Activated CD8-positive, alpha-beta memory T cell treated with anti-CD3 and anti-CD28 coated beads, Interleukin-2, amount 10 ng/mL, durations not matched to agents 7 days and 5 days (primary cell): ENCODE measurements around the gene RHOH. TPM values are rescaled to one million over a fixed set of nuclear protein-coding genes. Genes with fewer than 3 reads are reported as not detected.

Experiments used
- ATAC-seq: fragments of 150-1000 bp; cut with Tn5 transposase; one replicate; pipeline ENCODE4 v1.10.0; 2021; ENCODE audit warnings: moderate library complexity
- CTCF ChIA-PET: fragments of 350-600 bp; sonication (Branson Sonifier 250); formaldehyde crosslinking; loops from one replicate; lab custom pipeline; 2021; ENCODE audit warnings: antibody characterized with exemption; lab: Charles Lee
- DNase-seq: peaks from one replicate; pipeline ENCODE4 v3.0.0-alpha.2; 2020
- H3K27ac Mint-ChIP-seq: one replicate; pipeline ENCODE4 v1.8.0; 2021; ENCODE audit warnings: mild to moderate bottlenecking, mixed read lengths
- H3K27me3 Mint-ChIP-seq: one replicate; pipeline ENCODE4 v1.8.0; 2021; ENCODE audit warnings: mixed read lengths
- H3K36me3 Mint-ChIP-seq: one replicate; pipeline ENCODE4 v1.8.0; 2021; ENCODE audit warnings: mild to moderate bottlenecking, mixed read lengths
- H3K4me1 Mint-ChIP-seq: one replicate; pipeline ENCODE4 v1.8.0; 2021; ENCODE audit warnings: mixed read lengths
- H3K4me3 Mint-ChIP-seq: one replicate; pipeline ENCODE4 v1.8.0; 2021; ENCODE audit warnings: mild to moderate bottlenecking, moderate library complexity, mixed read lengths
- H3K9me3 Mint-ChIP-seq: one replicate; pipeline ENCODE4 v1.8.0; 2022; ENCODE audit warnings: low read depth, mixed read lengths
- total RNA-seq, 2 experiments: library from RNA; stranded (reverse); gene quantifications; one replicate each; pipeline ENCODE4 v1.2.3, GENCODE V29; 2021

The RHOH gene
- total RNA-seq, 2 experiments from 2014 or later: 136 to 145 TPM

DNA sequence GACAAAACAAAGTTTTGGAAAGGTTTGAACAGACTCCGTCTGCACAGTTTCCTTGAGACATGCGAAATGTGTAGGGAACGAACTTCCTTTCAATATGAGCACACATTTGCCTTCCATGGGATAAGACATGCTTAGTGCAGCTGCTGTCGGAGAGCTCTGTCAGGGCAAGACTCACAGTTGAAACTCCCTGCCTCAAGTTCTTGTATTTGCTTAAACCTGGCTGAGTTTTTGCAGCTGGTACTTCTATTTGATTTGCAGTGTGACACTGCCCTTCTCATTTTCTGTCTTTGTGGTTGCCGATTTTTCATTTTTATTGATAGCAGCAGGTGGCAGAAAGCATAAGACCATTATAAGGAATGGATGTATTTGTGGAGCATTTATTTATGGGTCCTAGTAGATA is 18.2 kb upstream of the RHOH start:
- CTCF ChIA-PET: interaction anchor here (1.1 to 2.2 kb wide), 2 partner anchors 129 to 147 kb away, joined by 3 to 7 read pairs; no protein-coding TSS in a partner anchor
- ATAC-seq (no peak), DNase-seq (no peak)
- peaks cover 1% of the 10 kb centered on the region for H3K36me3 Mint-ChIP-seq
- H3K27ac Mint-ChIP-seq: no peak overlapping the region
- peaks cover 4% of the 10 kb centered on the region for H3K27me3 Mint-ChIP-seq
- H3K9me3 Mint-ChIP-seq: no peaks in the 10 kb centered on the region
- H3K4me1 Mint-ChIP-seq: peaks cover 19% of the 10 kb centered on the region
- H3K4me3 Mint-ChIP-seq: no peak overlapping the region

DNA sequence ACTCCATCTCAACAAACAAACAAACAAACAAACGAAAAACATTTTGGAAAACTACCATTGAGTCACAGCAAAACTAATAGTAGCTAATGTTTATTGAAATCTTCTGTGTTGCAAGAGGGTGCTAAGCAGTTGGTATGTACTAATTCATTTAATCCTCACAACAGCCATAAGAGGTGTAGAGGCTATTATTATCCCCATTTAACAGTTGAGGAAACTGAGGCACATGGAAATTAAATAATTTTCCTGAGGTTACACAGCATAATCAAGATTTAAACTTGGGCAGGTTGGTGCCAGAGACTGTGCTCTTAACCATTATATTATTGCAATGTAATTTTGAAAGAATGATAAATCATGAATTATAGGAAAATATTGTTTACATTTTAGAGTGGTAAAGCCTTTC is 17.5 kb upstream of the RHOH start:
- H3K27ac Mint-ChIP-seq: no peak overlapping the region
- H3K4me1 Mint-ChIP-seq: peaks cover 21% of the 10 kb centered on the region
- ATAC-seq: no peak
- no peak for DNase-seq
- no peaks in the 10 kb centered on the region for H3K9me3 Mint-ChIP-seq
- no peak overlapping the region for H3K4me3 Mint-ChIP-seq
- peaks cover 1% of the 10 kb centered on the region for H3K36me3 Mint-ChIP-seq
- CTCF ChIA-PET: interaction anchor here (1.1 to 2.2 kb wide), 2 partner anchors 129 to 146 kb away, joined by 3 to 7 read pairs; no protein-coding TSS in a partner anchor
- H3K27me3 Mint-ChIP-seq: peaks cover 4% of the 10 kb centered on the region

DNA sequence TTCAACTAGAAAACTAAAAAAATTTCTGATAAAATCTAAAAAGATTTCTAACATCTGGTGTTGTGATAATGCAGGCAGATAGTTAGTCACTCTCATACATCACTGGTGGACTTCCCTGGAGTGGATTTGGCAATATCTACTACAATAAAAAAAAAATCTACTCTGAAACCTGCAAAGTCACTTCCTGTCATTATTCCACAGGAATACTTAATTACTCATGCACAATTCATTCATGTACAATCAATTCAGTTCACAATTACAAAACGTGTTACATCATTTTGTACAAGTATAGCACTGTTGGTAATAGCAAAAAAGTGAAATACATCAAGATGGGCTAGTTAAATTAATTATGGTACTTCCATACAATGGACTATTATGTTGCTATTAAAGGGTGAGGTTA is 16.5 kb upstream of the RHOH start:
- Mint-ChIP-seq H3K27me3 (peaks cover 4% of the 10 kb centered on the region), H3K27ac (no peak overlapping the region), H3K9me3 (no peaks in the 10 kb centered on the region), H3K4me1 (peaks cover 28% of the 10 kb centered on the region), H3K4me3 (no peak overlapping the region), H3K36me3 (peaks cover 1% of the 10 kb centered on the region)
- DNase-seq: no peak
- CTCF ChIA-PET: no interaction called here
- ATAC-seq: no peak

DNA sequence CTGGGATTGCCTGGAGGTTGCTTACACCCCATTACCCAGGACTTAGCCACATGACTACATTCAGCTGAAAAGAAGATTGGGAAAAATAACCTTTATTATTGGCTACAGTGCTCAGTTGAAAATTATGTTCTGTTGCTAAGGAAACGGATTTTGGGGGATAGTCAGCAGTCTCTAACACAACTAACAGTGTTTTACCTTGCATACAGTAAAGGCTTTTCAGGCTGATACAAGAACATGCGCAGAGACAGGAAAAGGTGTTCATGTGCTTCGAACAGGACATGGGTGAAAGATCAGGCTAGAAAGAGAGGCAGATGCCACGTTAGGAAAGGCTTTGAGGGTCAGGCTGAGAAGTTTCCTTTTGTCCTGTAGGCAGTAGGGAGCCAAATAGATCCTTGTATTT is 14.8 kb upstream of the RHOH start:
- no peak overlapping the region for H3K4me3 Mint-ChIP-seq
- H3K27ac Mint-ChIP-seq: no peak overlapping the region
- CTCF ChIA-PET: no interaction called here
- H3K9me3 Mint-ChIP-seq: no peaks in the 10 kb centered on the region
- peaks cover 2% of the 10 kb centered on the region for H3K36me3 Mint-ChIP-seq
- ATAC-seq (no peak), DNase-seq (no peak)
- peaks cover 41% of the 10 kb centered on the region for H3K4me1 Mint-ChIP-seq
- peaks cover 4% of the 10 kb centered on the region for H3K27me3 Mint-ChIP-seq

DNA sequence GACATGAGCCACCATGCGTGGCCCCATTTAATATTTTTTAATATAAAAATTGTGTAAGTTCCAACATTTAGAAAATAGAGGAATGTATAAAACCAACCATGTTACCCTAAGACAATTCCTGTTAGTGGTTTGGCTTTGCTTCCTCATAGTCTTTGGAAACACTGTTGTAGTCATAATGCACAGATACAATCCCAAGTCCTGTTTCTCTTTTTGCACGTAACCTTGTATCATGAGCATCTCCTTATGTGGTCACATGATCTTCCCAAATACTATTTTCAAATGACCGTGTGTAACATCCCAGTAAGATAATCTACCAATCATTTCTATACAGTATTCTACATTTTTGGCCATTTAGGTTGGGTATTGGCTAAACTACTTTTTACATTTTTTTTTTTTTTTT is 13.9 kb upstream of the RHOH start:
- peaks cover 4% of the 10 kb centered on the region for H3K27me3 Mint-ChIP-seq
- DNase-seq (no peak), ATAC-seq (no peak)
- CTCF ChIA-PET: interaction anchor here (1.5 to 2.1 kb wide), 3 partner anchors 9 to 142 kb away, joined by 4 to 8 read pairs (median 7); no protein-coding TSS in a partner anchor
- H3K4me1 Mint-ChIP-seq: peaks cover 50% of the 10 kb centered on the region
- H3K9me3 Mint-ChIP-seq: no peaks in the 10 kb centered on the region
- no peak overlapping the region for H3K4me3 Mint-ChIP-seq
- H3K27ac Mint-ChIP-seq: no peak overlapping the region
- peaks cover 6% of the 10 kb centered on the region for H3K36me3 Mint-ChIP-seq

DNA sequence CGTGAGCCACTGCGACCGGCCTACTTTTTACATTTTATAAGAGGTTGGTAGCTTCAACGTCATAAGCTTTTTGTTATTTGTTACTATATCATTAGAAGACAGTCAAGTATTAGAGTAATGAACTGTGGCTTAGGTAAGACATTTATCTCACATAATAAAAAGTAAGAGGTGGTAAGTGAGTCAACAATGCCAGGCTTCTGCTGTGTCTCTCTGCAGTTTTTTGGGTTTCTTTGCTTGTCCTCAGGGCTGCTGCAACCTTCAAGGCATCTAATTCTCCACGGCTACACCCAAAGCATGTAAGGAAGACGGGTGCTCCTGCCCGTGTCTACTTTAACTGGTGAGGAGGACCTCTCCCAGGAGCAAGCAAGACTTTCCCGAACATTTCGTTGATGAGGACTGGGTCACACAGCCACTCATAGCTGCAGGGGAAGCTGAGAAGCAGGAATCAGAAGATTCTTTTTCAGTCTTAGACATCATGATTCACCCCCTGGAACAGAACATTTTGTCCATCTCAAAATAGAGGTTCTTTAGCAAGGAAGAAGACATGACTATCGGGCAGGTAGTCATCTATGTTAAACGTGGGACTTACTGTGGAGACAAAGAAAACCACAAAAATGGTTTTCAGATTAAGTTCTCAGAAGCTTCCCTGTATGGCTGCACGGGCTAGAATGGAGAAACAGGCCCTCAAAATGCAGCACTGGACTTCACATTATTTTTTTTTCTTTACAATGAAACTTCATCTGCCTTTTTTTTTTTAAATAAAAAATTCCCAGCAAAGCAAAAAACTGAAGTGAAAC is 13.0 kb upstream of the RHOH start:
- CTCF ChIA-PET: interaction anchor here (0.9 to 2.1 kb wide), 9 partner anchors 9 to 142 kb away, joined by 3 to 8 read pairs (median 4); no protein-coding TSS in a partner anchor
- DNase-seq: no peak
- Mint-ChIP-seq H3K4me1 (peaks cover 52% of the 10 kb centered on the region), H3K9me3 (no peaks in the 10 kb centered on the region), H3K36me3 (peaks cover 6% of the 10 kb centered on the region), H3K27me3 (peaks cover under 1% of the 10 kb centered on the region), H3K27ac (peak overlapping the region; percentile 69), H3K4me3 (peak overlapping the region; percentile 24)
- ATAC-seq: peak; percentile 77

DNA sequence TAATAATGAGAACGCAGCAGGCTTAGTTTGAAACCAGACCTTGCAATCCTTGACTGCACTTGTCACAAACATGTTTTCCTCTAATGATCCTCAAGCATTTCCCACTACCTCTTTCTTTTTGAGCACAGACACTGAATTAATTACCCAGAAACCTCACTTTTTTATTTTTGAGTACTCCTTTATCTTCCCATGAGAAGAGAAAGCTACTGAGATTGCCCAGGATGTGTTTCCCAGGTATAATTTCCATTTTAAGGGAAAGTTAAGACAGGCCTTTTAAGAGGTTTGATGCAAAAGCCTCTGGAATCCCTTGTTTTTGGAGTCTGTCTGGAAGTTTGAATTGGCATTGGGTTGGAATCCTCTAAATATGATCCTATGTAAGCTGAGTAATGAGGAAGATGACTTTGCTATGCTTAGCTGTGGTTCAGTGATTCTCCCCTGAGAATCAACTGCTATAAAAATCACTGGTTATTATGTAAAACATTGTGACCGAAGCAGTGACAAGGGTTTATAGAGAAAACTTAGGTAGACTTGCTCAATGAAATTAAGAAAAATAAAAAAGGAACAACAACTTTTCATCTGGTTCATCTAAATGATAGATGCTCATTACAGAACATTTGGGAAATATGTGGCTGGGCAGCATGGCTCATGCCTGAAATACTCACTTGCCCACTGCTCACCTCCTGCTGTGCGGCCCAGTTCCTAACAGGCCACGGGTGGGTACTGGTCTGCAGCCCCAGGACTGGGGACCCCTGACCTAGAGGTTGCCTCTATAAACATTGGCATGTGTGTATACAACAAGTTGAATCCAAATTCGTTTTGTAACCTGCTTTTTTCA is 10.8 kb upstream of the RHOH start:
- H3K27me3 Mint-ChIP-seq: no peaks in the 10 kb centered on the region
- no peak for ATAC-seq
- CTCF ChIA-PET: interaction anchor here (1.0 to 1.5 kb wide), 5 partner anchors 8 to 131 kb away, joined by 3 to 4 read pairs (median 4); no protein-coding TSS in a partner anchor
- peaks cover 6% of the 10 kb centered on the region for H3K36me3 Mint-ChIP-seq
- no peak for DNase-seq
- H3K9me3 Mint-ChIP-seq: no peaks in the 10 kb centered on the region
- H3K27ac Mint-ChIP-seq: peak overlapping the region; percentile 61
- H3K4me1 Mint-ChIP-seq: peaks cover 60% of the 10 kb centered on the region
- H3K4me3 Mint-ChIP-seq: no peak overlapping the region

DNA sequence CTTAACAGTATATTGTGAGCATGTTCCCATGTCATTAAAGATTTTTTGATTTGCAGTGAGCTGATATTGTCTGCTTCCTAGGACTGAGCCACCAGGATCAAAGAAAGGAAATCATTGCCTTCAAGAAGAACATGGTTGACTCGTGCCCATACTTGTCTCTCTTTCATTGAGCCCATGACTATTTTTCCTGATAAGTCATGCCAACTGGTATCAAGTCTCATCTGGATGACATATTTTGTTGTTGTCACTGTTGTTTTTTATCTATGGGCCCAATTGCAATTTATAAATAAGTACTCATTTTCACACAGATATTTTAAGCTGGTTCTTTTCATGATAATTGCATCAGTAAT is 10.2 kb upstream of the RHOH start:
- H3K4me1 Mint-ChIP-seq: peaks cover 64% of the 10 kb centered on the region
- no peaks in the 10 kb centered on the region for H3K27me3 Mint-ChIP-seq
- DNase-seq: no peak
- H3K36me3 Mint-ChIP-seq: peaks cover 6% of the 10 kb centered on the region
- no peaks in the 10 kb centered on the region for H3K9me3 Mint-ChIP-seq
- H3K4me3 Mint-ChIP-seq: no peak overlapping the region
- H3K27ac Mint-ChIP-seq: no peak overlapping the region
- CTCF ChIA-PET: interaction anchor here (1.0 to 1.2 kb wide), 3 partner anchors 9 to 123 kb away, joined by 3 to 4 read pairs (median 4); no protein-coding TSS in a partner anchor
- ATAC-seq: no peak

DNA sequence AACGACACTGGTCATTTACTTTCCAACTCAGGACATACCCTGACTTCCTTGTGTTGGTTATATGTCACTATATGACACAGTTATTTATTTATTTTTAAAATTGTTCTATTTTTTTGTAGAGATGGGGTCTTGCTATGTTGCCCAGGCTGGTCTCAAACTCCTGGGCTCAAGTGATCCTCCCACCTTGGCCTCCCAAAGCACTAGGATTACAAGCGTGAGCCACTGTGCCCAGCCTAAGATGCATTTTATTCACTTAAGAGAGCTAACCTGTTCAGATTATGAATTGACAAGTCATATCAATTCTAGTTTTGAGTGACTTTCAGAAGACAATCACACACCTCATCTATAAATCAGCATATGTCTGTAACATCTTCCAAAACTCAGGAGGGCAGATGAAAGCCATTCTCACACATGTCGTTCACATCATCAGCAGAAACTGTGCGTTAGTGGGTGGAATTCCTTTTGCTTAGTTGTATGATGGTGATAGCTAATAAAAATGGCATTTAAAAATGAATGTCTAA is 9.4 kb upstream of the RHOH start:
- Mint-ChIP-seq H3K27ac (peak overlapping the region; percentile 62), H3K9me3 (no peaks in the 10 kb centered on the region), H3K27me3 (no peaks in the 10 kb centered on the region), H3K4me1 (peaks cover 67% of the 10 kb centered on the region), H3K4me3 (no peak overlapping the region), H3K36me3 (peaks cover 6% of the 10 kb centered on the region)
- ATAC-seq: no peak
- CTCF ChIA-PET: interaction anchor here (1.0 to 2.3 kb wide), 4 partner anchors 8 to 123 kb away, joined by 3 to 7 read pairs (median 4); no protein-coding TSS in a partner anchor
- no peak for DNase-seq

DNA sequence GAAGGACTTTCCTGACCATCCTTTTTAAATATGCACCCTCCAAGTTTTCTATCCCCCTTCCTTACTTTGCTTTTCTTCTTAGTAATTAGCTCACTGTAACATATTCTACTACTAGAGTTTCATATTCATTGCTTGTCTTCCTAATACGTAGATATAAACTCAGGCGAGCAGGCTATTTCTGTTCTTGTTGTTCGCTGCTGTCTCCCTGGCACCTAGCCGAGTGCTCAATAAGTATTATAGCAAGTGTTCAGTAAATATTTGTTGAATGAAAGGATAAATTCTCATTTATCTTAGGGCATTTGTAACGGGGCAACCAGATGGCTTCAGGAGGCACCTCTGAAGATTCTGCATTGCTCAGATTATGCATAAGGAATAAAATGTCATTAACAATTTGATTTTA is 6.8 kb upstream of the RHOH start:
- H3K36me3 Mint-ChIP-seq: peaks cover 6% of the 10 kb centered on the region
- H3K27me3 Mint-ChIP-seq: no peaks in the 10 kb centered on the region
- H3K9me3 Mint-ChIP-seq: no peaks in the 10 kb centered on the region
- CTCF ChIA-PET: interaction anchor here (1.0 to 2.9 kb wide), 4 partner anchors 10 to 136 kb away, joined by 3 to 13 read pairs (median 6); no protein-coding TSS in a partner anchor
- DNase-seq (no peak), ATAC-seq (no peak)
- H3K4me1 Mint-ChIP-seq: peaks cover 73% of the 10 kb centered on the region
- H3K4me3 Mint-ChIP-seq: peak overlapping the region; percentile 74
- peak overlapping the region; percentile 99 for H3K27ac Mint-ChIP-seq

DNA sequence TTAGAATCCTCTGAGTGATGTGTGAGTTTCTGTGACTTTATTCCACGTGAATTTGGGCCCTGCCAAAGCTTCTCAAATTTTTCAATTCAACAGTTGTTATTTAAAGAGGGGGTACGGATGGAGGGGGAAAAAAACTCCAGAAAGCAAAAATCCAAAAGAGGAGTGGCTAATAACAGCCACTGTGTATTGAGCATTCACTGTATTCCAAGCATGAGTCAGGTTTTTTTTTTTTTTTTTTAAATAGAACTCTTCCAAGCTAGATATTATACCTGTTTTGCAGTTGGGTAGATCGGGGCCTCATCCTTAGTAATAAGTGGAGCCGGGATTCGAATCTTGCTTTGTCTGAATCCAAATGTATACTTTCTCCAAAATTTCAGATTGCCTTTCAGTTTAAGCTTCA is 6.4 kb upstream of the RHOH start:
- Mint-ChIP-seq H3K4me1 (peaks cover 76% of the 10 kb centered on the region), H3K4me3 (peak overlapping the region; percentile 74), H3K27ac (peak overlapping the region; percentile 99), H3K36me3 (peaks cover 6% of the 10 kb centered on the region), H3K9me3 (no peaks in the 10 kb centered on the region), H3K27me3 (no peaks in the 10 kb centered on the region)
- CTCF ChIA-PET: interaction anchor here (1.0 to 2.9 kb wide), 5 partner anchors 9 to 126 kb away, joined by 3 to 13 read pairs (median 7); no protein-coding TSS in a partner anchor
- DNase-seq (no peak), ATAC-seq (no peak)

DNA sequence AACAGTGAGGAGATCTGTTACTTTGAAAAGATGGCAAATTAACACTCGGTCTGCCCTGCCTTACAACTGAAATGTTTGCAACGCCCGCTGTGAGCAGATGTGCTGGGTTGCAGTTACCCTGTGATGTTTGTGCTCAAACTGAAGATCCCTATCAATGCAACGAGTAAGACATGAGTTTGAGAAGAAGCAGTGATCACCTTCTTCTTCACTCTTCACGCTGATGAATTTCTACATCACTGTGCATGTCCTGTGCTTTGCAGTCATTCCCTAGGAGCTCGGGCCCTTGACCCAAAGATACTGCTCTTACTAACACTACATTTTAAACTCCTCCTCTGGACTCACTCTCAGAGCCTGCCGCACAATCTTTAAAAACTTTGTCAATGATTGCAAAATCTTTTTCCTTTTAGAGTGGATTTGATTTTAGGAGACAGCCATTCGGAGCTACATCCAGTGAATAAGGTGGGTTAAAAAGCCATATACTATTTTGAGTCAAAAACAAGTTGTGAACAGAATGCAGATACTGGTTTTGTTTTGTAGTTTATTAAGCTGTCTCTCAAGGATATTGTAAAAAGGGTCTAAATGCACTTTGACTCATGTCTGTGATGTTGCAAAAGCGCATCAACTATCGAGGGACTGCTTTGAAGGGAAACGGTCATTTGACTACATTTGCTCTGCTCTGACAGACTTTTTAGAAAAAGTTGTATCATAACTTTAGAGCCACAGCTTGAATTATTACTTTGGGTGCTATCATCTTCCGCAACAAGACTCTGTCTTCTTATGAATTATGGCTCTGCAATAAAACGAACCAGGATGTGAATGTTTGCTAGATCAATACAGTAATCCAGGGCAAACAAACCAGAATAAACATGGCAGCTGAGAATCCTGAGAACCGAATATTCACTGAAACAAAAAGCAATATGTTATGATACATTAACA is 5.7 kb upstream of the RHOH start:
- H3K9me3 Mint-ChIP-seq: no peaks in the 10 kb centered on the region
- CTCF ChIA-PET: interaction anchor here (1.1 to 2.9 kb wide), 10 partner anchors 7 to 136 kb away, joined by 3 to 13 read pairs (median 4); partner anchors contain the start of gene N4BP2
- H3K4me1 Mint-ChIP-seq: peaks cover 78% of the 10 kb centered on the region
- no peaks in the 10 kb centered on the region for H3K27me3 Mint-ChIP-seq
- no peak for ATAC-seq
- peak overlapping the region; percentile 74 for H3K4me3 Mint-ChIP-seq
- H3K36me3 Mint-ChIP-seq: peaks cover 10% of the 10 kb centered on the region
- peak; percentile 46 for DNase-seq
- peak overlapping the region; percentile 99 for H3K27ac Mint-ChIP-seq
